ENCODE measurements around the gene BCL2. TPM values are rescaled to one million over a fixed set of nuclear protein-coding genes. Genes with fewer than 3 reads are reported as not detected.

Gene BCL2
- total RNA-seq, 4 donors from 2014 or later, result 25.2 to 39.0 (median 36.1) TPM

GRCh38 chr18:63309422-63309821 is 10.1 kb downstream of the BCL2 start:
- WGBS, result 88% methylated on average over 5 of the region's 5 CpGs
- Histone ChIP-seq H3K36me3 (no peaks in the 10 kb centered on the region), H3K27ac (replicated peaks in 1 of 4) (no peak overlapping the region), H3K27me3 (no peaks in the 10 kb centered on the region), H3K4me1 (peaks cover 10 to 66% (median 57%) of the 10 kb centered on the region in 4 donors), H3K4me3 (no peak overlapping the region), H3K9me3 (no peaks in the 10 kb centered on the region)
- no peak for TF ChIP-seq EP300 (IDR thresholded peaks at IDR 0.05)
- no peak for TF ChIP-seq POLR2A (IDR thresholded peaks at IDR 0.05; ENCODE audit: low read depth)
- TF ChIP-seq, protein P1, sequence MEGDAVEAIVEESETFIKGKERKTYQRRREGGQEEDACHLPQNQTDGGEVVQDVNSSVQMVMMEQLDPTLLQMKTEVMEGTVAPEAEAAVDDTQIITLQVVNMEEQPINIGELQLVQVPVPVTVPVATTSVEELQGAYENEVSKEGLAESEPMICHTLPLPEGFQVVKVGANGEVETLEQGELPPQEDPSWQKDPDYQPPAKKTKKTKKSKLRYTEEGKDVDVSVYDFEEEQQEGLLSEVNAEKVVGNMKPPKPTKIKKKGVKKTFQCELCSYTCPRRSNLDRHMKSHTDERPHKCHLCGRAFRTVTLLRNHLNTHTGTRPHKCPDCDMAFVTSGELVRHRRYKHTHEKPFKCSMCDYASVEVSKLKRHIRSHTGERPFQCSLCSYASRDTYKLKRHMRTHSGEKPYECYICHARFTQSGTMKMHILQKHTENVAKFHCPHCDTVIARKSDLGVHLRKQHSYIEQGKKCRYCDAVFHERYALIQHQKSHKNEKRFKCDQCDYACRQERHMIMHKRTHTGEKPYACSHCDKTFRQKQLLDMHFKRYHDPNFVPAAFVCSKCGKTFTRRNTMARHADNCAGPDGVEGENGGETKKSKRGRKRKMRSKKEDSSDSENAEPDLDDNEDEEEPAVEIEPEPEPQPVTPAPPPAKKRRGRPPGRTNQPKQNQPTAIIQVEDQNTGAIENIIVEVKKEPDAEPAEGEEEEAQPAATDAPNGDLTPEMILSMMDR (IDR thresholded peaks at IDR 0.05), result no peak
- TF ChIP-seq POLR2AphosphoS5 (IDR thresholded peaks at IDR 0.05), result no peak
- intact Hi-C loops (cut with DNase I), result no loop called here
- DNase-seq (ENCODE audit: extremely low spot score), result no peak

DNA sequence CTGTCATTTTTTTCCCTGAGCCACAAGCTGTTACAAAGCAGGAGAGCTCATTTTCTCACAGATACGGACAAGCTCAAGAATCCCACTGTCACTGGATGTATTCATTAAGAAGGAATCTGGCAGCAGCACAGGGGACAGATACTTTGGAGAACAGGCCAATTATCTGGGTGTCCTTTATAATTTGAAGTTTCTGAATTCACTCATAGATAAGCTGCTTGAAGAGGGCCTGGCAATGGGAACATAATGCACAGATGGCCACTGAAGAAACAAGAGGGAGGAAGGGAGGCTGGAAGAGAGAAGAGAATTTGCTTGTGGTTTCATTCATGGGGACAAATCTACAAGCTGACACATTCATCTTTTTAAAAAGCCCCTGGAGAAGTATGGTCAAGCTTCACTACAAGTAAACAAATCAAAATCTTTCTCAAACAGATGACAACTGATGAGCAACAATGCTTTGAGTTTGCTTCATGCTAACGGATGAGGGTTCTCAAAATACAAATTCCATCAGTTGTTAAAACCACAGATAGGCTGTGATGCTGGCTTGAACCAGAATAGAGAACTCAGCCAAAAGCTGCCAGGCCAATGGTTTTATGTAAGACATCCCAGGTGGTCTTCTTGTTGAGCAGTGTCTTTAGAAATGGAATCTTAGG is 11.9 kb downstream of the BCL2 start:
- intact Hi-C loops (cut with DNase I), result no loop called here
- no peaks in the 10 kb centered on the region for H3K27me3 ChIP-seq
- no peaks in the 10 kb centered on the region for H3K9me3 ChIP-seq
- DNase-seq (ENCODE audit: extremely low spot score), result no peak
- no peak overlapping the region for H3K4me3 ChIP-seq
- H3K36me3 ChIP-seq, result no peaks in the 10 kb centered on the region
- H3K4me1 ChIP-seq, result peaks cover 16 to 63% (median 50%) of the 10 kb centered on the region in 4 donors
- no peak for TF ChIP-seq POLR2AphosphoS5 (IDR thresholded peaks at IDR 0.05)
- TF ChIP-seq, protein P1 (IDR thresholded peaks at IDR 0.05), result no peak
- no peak for TF ChIP-seq EP300 (IDR thresholded peaks at IDR 0.05)
- TF ChIP-seq POLR2A (IDR thresholded peaks at IDR 0.05; ENCODE audit: low read depth), result no peak
- peak overlapping the region in 3 of 4 donors; percentile 5 to 29 (median 22) for H3K27ac ChIP-seq (replicated peaks in 1 of 4)
- 51% methylated on average over 2 of the region's 2 CpGs for WGBS

GRCh38 chr18:63306819-63307550 is 12.6 kb downstream of the BCL2 start:
- Histone ChIP-seq H3K36me3 (no peaks in the 10 kb centered on the region), H3K4me1 (peaks cover 20 to 61% (median 53%) of the 10 kb centered on the region in 4 donors), H3K27me3 (no peaks in the 10 kb centered on the region), H3K4me3 (no peak overlapping the region), H3K27ac (replicated peaks in 1 of 4) (peak overlapping the region in 3 of 4 donors; percentile 5 to 29 (median 22)), H3K9me3 (no peaks in the 10 kb centered on the region)
- no peak for DNase-seq (ENCODE audit: extremely low spot score)
- TF ChIP-seq, protein P1 (IDR thresholded peaks at IDR 0.05), result no peak
- no peak for TF ChIP-seq POLR2AphosphoS5 (IDR thresholded peaks at IDR 0.05)
- no peak for TF ChIP-seq EP300 (IDR thresholded peaks at IDR 0.05)
- TF ChIP-seq POLR2A (IDR thresholded peaks at IDR 0.05; ENCODE audit: low read depth), result no peak
- intact Hi-C loops (cut with DNase I), result no loop called here
- 91% methylated on average over 7 of the region's 7 CpGs for whole genome bisulfite sequencing

DNA sequence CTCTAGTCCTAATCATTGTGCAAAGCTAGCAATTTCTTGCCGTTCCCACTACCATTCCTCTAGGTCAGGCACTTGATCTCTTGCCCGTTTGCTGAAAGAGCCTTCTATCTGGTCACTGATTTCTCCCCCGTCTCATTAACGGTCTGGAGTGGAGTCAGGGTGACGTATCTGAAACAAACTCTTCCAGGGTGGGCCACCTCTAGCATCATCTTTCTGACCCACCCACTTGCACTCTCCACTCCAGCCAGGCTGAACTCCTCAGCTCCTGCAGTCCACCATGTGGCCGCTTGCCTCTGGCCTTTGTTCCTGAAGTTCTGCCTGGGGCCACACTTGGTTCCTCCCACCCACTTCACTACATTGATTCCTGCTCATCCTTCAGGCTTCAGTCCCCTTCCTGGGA is 13.3 kb downstream of the BCL2 start:
- no peak for TF ChIP-seq EP300 (IDR thresholded peaks at IDR 0.05)
- no peak for TF ChIP-seq POLR2AphosphoS5 (IDR thresholded peaks at IDR 0.05)
- Histone ChIP-seq H3K36me3 (no peaks in the 10 kb centered on the region), H3K9me3 (no peaks in the 10 kb centered on the region), H3K4me3 (no peak overlapping the region), H3K4me1 (peaks cover 21 to 59% (median 51%) of the 10 kb centered on the region in 4 donors), H3K27me3 (no peaks in the 10 kb centered on the region), H3K27ac (replicated peaks in 1 of 4) (peak overlapping the region in 2 of 4 donors; percentile 5 to 13)
- DNase-seq (ENCODE audit: extremely low spot score), result no peak
- intact Hi-C loops (cut with DNase I), result no loop called here
- 91% methylated on average over 6 of the region's 6 CpGs for WGBS

DNA sequence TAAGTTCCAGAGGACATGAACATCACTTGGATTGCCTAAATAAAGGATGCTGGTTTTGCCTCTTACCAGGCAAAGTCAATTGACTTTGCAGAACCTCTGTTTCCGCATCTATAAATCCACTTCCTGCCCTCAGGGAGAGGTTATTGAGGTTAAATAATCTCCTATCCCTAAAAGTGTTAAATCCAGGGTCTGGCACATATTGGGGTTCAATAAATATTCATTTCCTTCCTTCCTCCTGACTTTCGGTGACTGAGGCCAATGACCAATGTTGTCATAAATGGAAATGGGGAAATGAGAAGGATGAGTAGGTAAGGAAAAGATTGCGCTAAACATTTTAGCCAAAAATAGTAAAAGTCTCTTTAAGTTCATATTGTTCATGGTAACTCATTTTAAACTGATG is 16.0 kb downstream of the BCL2 start:
- Histone ChIP-seq H3K27ac (replicated peaks in 1 of 4) (peak overlapping the region in 1 of 4 donors; percentile 21), H3K4me1 (peaks cover 21 to 70% (median 60%) of the 10 kb centered on the region in 4 donors), H3K9me3 (no peaks in the 10 kb centered on the region), H3K27me3 (no peaks in the 10 kb centered on the region), H3K36me3 (no peaks in the 10 kb centered on the region), H3K4me3 (no peak overlapping the region)
- WGBS, result 73% methylated on average over 3 of the region's 3 CpGs
- no peak for DNase-seq (ENCODE audit: extremely low spot score)
- intact Hi-C loops (cut with DNase I), result no loop called here
- no peak for TF ChIP-seq POLR2A (IDR thresholded peaks at IDR 0.05; ENCODE audit: low read depth)
- TF ChIP-seq, protein P1 (IDR thresholded peaks at IDR 0.05), result no peak
